K562 (cell line): Measurements from ENCODE around the gene TXNRD2. TPM values are rescaled to one million over a fixed set of nuclear protein-coding genes. Genes with fewer than 3 reads are reported as not detected.
A peak's percentile ranks its signal among the peaks of the same experiment; 100 is the strongest.

Experiments used
- CHD2 ChIP-seq: IDR thresholded peaks from 2 replicates; pipeline ENCODE4 v1.6.1; 2011; ENCODE audit warnings: low read depth, low read length
- NELFE ChIP-seq: IDR thresholded peaks from 2 replicates; pipeline ENCODE4 v1.6.1; 2011; ENCODE audit warnings: mild to moderate bottlenecking; ENCODE audit not compliant: insufficient read depth, insufficient read length
- NFIC ChIP-seq: fragments of 450-650 bp; IDR thresholded peaks from 2 replicates; pipeline ENCODE4 v1.6.1; 2017; ENCODE audit warnings: mild to moderate bottlenecking, inconsistent platforms
- POLR3G ChIP-seq: IDR thresholded peaks from 2 replicates; pipeline ENCODE4 v1.6.1; 2011; ENCODE audit not compliant: insufficient read length, insufficient replicate concordance; ENCODE audit errors: extremely low read depth
- PTRF ChIP-seq: fragments of 450-650 bp; IDR thresholded peaks from 2 replicates; pipeline ENCODE4 v1.6.1; 2016; ENCODE audit warnings: mild to moderate bottlenecking, missing genetic modification characterization, missing compliant biosample characterization
- SETDB1 ChIP-seq: IDR thresholded peaks from one replicate; pipeline ENCODE4 v1.6.1; 2012; ENCODE audit warnings: low read length, control low read depth, inconsistent platforms
- SLC30A9 ChIP-seq: fragments of 250-450 bp; sonication (Bioruptor Pico); IDR thresholded peaks from 2 replicates; pipeline ENCODE4 v1.8.0; 2022; ENCODE audit warnings: mild to moderate bottlenecking, moderate library complexity
- SMARCA4 ChIP-seq: fragments of 450-650 bp; IDR thresholded peaks from 2 replicates; pipeline ENCODE4 v1.6.1; 2016
- XRCC4 ChIP-seq: IDR thresholded peaks from one replicate; pipeline ENCODE4 v1.6.1; 2011; ENCODE audit not compliant: insufficient read depth, insufficient read length; ENCODE audit errors: extremely low read depth
- XRCC5 ChIP-seq: fragments of 200-400 bp; formaldehyde crosslinking; IDR thresholded peaks from 2 replicates; pipeline ENCODE4 v1.6.1; 2017; ENCODE audit warnings: low read depth, mild to moderate bottlenecking, low read length
- ZNF696 ChIP-seq: fragments of 250-450 bp; sonication (Bioruptor Pico); conservative IDR thresholded peaks from 2 replicates; pipeline ENCODE4 v1.4.0; 2020; ENCODE audit warnings: mild to moderate bottlenecking, moderate library complexity
- ZNF79 ChIP-seq: fragments of 250-450 bp; sonication (Bioruptor Pico); IDR thresholded peaks from 2 replicates; pipeline ENCODE4 v1.4.0; 2020; ENCODE audit warnings: low read depth, mild to moderate bottlenecking, moderate library complexity
- ZSCAN32 ChIP-seq: fragments of 450-650 bp; formaldehyde crosslinking; IDR thresholded peaks from 2 replicates; pipeline ENCODE4 v1.4.0; 2020; ENCODE audit warnings: mild to moderate bottlenecking, moderate library complexity
- polyA plus RNA-seq, 8 experiments: library from polyadenylated mRNA; depleted of rRNA in 4 of 8; stranded (reverse) in 5 of 8; unstranded in 3 of 8; fragments of >200 nt; fragmentation: Nextera tagmentation in 2 of 8; fragmentation: Illumina TruSeq in 1 of 8; extraction: Ambion mirVana in 2 of 8; extraction: Trizol in 1 of 8; gene quantifications; 2 replicates each; pipeline versions ENCODE4 v1.2.1 to v1.2.3, GENCODE V29; 2011 to 2014; ENCODE audit warnings: inconsistent platforms in 1 of 8, missing spikeins in 1 of 8
- total RNA-seq, 7 experiments: library from RNA; depleted of rRNA in 6 of 7; stranded (reverse); fragments of >200 nt in 6 of 7; fragmentation: Illumina TruSeq in 2 of 7; extraction: Trizol in 2 of 7; gene quantifications; 2 replicates each; pipeline versions ENCODE4 v1.2.1 to v1.2.3, GENCODE V29; 2011 to 2021; ENCODE audit warnings: low replicate concordance in 1 of 7
- TF ChIP-seq, protein P1 (sequence below), 2 experiments: fragments of 200-800 bp in 1 of 2; sonication (Bioruptor generic) in 1 of 2; sonication (generic) in 1 of 2; formaldehyde crosslinking in 1 of 2; IDR thresholded peaks in 1 of 2; conservative IDR thresholded peaks in 1 of 2; 2 replicates each; pipeline versions ENCODE4 v1.5.0 to v1.6.1; 2016 to 2020; ENCODE audit warnings: missing compliant biosample characterization in 1 of 2, missing genetic modification characterization in 1 of 2, missing genetic modification reagents in 1 of 2
- TF ChIP-seq, protein P2 (sequence below): fragments of 450-650 bp; IDR thresholded peaks from 2 replicates; pipeline ENCODE4 v1.6.1; 2018; ENCODE audit not compliant: partially characterized antibody
- TF ChIP-seq, protein P3 (sequence below): sonication (generic); formaldehyde crosslinking; IDR thresholded peaks from 2 replicates; pipeline ENCODE4 v1.8.0; 2022; ENCODE audit warnings: missing genetic modification reagents, mild to moderate bottlenecking, borderline replicate concordance
- TF ChIP-seq, protein P4 (sequence below): sonication (generic); formaldehyde crosslinking; IDR thresholded peaks from 2 replicates; pipeline ENCODE4 v1.8.0; 2022; ENCODE audit warnings: mild to moderate bottlenecking, missing genetic modification reagents
- TF ChIP-seq, protein P5 (sequence below): fragments of 150-350 bp; conservative IDR thresholded peaks from 2 replicates; pipeline ENCODE4 v1.6.1; 2014; ENCODE audit warnings: low read length

TXNRD2 gene
- total and polyA plus RNA-seq, 9 of the 15 experiments (the other 6 are each of a cell fraction or from before 2014, with no cell fraction given): 3.3 to 80.2 (median 49.4) TPM

DNA sequence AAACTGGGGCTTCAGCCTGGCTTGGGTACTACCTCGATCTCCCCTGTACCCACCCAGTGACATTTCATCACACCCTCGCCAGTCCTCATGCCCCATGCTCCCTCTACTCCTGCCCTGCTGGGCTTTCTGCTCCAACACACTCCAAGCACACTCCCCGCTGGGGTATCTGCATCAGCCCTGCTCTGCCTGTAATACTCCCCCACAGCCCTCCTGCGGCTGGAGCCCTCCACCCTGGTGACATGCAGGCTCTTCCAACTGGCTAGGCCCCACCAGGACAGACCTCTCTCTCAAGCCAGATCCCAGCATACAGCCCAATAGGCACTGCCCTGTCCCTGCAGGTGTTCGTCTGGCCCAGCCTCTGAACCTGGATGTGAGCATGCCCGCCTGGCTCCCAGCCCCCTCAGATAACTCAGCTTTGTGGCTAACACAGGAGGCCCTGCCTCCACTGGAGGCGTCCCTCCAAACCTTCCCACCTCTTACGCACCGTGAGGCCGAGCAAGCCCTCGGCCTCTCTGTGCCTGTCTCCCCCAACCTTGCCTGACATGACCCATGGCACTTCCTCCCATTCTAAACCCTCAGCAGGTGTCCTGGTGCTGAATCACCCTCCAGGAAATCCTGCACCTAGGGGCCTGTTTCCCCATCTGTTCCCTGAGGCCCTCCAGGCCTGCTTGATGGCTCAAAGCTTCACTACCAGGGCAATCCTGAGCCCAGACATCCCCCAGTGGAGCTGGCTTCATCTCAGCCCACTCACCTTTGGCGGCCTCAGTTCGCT lies 33.5 kb upstream of the TXNRD2 start (continued):
- TF ChIP-seq, protein P1, sequence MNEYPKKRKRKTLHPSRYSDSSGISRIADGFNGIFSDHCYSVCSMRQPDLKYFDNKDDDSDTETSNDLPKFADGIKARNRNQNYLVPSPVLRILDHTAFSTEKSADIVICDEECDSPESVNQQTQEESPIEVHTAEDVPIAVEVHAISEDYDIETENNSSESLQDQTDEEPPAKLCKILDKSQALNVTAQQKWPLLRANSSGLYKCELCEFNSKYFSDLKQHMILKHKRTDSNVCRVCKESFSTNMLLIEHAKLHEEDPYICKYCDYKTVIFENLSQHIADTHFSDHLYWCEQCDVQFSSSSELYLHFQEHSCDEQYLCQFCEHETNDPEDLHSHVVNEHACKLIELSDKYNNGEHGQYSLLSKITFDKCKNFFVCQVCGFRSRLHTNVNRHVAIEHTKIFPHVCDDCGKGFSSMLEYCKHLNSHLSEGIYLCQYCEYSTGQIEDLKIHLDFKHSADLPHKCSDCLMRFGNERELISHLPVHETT (CRISPR knock-in tag; conservative IDR thresholded peaks at IDR 0.05 in 1 of 2, IDR thresholded peaks at IDR 0.05 in 1 of 2): peak in 1 of 2 experiments; percentile 39; a peak in 1 of 4 replicates
- TF ChIP-seq ZSCAN32 (CRISPR knock-in tag) (no peak), SMARCA4 (peak; percentile 85), NFIC (0 out of 2 replicates have a peak, but pooled peaks have one; percentile 36), POLR3G (no peak), SLC30A9 (CRISPR knock-in tag) (no peak), XRCC4 (no peak), ZNF79 (CRISPR knock-in tag) (no peak), PTRF (tag) (no peak), ZNF696 (CRISPR knock-in tag) (no peak), NELFE (no peak), SETDB1 (peak; percentile 97), CHD2 (0 out of 2 replicates have a peak, but pooled peaks have one; percentile 0), XRCC5 (no peak)
- TF ChIP-seq, protein P2, sequence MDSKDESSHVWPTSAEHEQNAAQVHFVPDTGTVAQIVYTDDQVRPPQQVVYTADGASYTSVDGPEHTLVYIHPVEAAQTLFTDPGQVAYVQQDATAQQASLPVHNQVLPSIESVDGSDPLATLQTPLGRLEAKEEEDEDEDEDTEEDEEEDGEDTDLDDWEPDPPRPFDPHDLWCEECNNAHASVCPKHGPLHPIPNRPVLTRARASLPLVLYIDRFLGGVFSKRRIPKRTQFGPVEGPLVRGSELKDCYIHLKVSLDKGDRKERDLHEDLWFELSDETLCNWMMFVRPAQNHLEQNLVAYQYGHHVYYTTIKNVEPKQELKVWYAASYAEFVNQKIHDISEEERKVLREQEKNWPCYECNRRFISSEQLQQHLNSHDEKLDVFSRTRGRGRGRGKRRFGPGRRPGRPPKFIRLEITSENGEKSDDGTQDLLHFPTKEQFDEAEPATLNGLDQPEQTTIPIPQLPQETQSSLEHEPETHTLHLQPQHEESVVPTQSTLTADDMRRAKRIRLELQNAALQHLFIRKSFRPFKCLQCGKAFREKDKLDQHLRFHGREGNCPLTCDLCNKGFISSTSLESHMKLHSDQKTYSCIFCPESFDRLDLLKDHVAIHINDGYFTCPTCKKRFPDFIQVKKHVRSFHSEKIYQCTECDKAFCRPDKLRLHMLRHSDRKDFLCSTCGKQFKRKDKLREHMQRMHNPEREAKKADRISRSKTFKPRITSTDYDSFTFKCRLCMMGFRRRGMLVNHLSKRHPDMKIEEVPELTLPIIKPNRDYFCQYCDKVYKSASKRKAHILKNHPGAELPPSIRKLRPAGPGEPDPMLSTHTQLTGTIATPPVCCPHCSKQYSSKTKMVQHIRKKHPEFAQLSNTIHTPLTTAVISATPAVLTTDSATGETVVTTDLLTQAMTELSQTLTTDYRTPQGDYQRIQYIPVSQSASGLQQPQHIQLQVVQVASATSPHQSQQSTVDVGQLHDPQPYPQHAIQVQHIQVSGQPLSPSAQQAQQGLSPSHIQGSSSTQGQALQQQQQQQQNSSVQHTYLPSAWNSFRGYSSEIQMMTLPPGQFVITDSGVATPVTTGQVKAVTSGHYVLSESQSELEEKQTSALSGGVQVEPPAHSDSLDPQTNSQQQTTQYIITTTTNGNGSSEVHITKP: peak; percentile 49
- TF ChIP-seq, protein P3, sequence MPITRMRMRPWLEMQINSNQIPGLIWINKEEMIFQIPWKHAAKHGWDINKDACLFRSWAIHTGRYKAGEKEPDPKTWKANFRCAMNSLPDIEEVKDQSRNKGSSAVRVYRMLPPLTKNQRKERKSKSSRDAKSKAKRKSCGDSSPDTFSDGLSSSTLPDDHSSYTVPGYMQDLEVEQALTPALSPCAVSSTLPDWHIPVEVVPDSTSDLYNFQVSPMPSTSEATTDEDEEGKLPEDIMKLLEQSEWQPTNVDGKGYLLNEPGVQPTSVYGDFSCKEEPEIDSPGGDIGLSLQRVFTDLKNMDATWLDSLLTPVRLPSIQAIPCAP (CRISPR knock-in tag): no peak
- TF ChIP-seq, protein P4, sequence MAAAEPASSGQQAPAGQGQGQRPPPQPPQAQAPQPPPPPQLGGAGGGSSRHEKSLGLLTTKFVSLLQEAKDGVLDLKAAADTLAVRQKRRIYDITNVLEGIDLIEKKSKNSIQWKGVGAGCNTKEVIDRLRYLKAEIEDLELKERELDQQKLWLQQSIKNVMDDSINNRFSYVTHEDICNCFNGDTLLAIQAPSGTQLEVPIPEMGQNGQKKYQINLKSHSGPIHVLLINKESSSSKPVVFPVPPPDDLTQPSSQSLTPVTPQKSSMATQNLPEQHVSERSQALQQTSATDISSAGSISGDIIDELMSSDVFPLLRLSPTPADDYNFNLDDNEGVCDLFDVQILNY (CRISPR knock-in tag): no peak
- TF ChIP-seq, protein P5, sequence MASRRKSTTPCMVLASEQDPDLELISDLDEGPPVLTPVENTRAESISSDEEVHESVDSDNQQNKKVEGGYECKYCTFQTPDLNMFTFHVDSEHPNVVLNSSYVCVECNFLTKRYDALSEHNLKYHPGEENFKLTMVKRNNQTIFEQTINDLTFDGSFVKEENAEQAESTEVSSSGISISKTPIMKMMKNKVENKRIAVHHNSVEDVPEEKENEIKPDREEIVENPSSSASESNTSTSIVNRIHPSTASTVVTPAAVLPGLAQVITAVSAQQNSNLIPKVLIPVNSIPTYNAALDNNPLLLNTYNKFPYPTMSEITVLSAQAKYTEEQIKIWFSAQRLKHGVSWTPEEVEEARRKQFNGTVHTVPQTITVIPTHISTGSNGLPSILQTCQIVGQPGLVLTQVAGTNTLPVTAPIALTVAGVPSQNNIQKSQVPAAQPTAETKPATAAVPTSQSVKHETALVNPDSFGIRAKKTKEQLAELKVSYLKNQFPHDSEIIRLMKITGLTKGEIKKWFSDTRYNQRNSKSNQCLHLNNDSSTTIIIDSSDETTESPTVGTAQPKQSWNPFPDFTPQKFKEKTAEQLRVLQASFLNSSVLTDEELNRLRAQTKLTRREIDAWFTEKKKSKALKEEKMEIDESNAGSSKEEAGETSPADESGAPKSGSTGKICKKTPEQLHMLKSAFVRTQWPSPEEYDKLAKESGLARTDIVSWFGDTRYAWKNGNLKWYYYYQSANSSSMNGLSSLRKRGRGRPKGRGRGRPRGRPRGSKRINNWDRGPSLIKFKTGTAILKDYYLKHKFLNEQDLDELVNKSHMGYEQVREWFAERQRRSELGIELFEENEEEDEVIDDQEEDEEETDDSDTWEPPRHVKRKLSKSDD: no peak
